ENCODE data around the gene IFNA21. TPM values are rescaled to one million over a fixed set of nuclear protein-coding genes. Genes with fewer than 3 reads are reported as not detected.
A peak's percentile ranks its signal among the peaks of the same experiment; 100 is the strongest.

Gene IFNA21
- total and polyA plus RNA-seq, 2 donors (not counting 3 experiments of a cell fraction or from before 2014, with no cell fraction given) = not detected

DNA sequence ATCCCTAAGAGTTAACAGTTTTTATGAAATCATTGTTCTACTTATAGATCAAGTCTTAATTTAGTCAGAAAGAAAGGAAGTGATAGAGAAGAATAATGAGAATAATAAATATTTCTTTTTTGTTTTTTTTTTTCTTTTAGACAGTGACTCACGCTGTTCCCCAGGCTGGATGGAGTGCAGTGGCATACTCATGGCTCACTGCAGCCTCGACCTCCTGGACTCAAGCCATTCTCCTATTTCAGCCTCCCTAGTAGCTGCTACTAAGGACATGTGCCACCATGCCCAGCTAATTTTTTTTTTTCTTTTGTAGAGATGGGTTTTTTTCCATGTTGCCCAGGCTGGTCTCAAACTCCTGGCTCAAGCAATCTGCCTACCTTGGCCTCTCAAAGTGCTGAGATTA is 11.0 kb downstream of the IFNA21 start:
- FAIRE-seq = no peak
- CTCF ChIA-PET = interaction anchor here (1.5 kb wide), 1 partner anchor 214 kb away, joined by 3 read pairs; no protein-coding TSS in a partner anchor

DNA sequence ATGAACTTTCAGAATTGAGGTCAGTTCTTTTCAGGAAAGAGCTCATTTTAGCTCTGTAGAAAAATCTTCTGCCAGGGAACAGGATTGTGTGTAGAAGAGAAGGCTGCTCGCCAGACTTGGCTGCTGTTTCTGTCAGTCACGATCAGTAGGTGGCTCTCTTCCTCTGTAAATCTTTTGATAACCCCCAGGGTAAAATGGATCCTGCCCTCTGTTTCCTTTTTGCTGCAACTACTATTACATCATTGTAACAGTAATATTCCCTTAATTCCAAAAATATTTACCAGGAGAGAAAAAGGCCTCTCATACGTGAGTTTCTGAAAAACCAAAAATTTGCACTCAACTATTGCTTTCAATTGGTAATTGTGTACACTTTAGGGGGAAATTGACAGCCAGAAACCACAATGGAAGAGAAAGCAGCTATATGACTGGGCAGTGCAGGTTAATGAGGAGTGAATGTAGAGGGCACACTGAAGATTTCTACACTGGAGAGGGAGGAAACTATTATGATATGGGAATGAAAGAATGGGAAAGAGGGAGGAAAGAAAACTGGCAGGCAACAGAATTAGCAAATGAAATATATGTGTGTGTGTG is 12.3 kb downstream of the IFNA21 start:
- Histone ChIP-seq H3K9me1 (replicated peaks; ENCODE audit: control insufficient read depth, extremely low read depth, insufficient read depth, low read length) (no peaks in the 10 kb centered on the region), H3K9ac (replicated peaks; ENCODE audit: extremely low read depth, insufficient read depth, low read length) (no peak overlapping the region), H3K4me1 (ENCODE audit: control insufficient read depth, extremely low read depth, insufficient read depth, low read length) (peaks cover 8% of the 10 kb centered on the region), H4K20me1 (replicated peaks; ENCODE audit: control insufficient read depth, extremely low read depth, insufficient read depth, low read length) (no peaks in the 10 kb centered on the region), H3K9me3 (replicated peaks; ENCODE audit: control insufficient read depth, insufficient read depth, low read length) (no peaks in the 10 kb centered on the region), H3K79me2 (ENCODE audit: control insufficient read depth, insufficient read depth, low read length) (no peaks in the 10 kb centered on the region), H3K27ac (ENCODE audit: insufficient read depth, low read depth, low read length) (no peak overlapping the region), H2AFZ (ENCODE audit: low read depth, low read length) (peak overlapping the region; percentile 53), H3K4me3 (replicated peaks in 1 of 3; ENCODE audit: insufficient read depth in 1 of 3, low read depth in 1 of 3, low read length in 3 of 3) (no peak overlapping the region), H3K36me3 (ENCODE audit: control insufficient read depth in 2 of 2, extremely low read depth in 1 of 2, insufficient read depth in 2 of 2, low read length in 2 of 2) (no peaks in the 10 kb centered on the region), H3K4me2 (ENCODE audit: insufficient read depth, low read length) (no peak overlapping the region), H3K27me3 (ENCODE audit: control insufficient read depth in 2 of 2, insufficient read depth in 2 of 2, low read length in 2 of 2) (no peaks in the 10 kb centered on the region)
- CTCF ChIA-PET = interaction anchor here (0.8 to 1.6 kb wide), 8 partner anchors 29 to 312 kb away, joined by 3 to 10 read pairs (median 6); no protein-coding TSS in a partner anchor
- POLR2A ChIA-PET = no interaction called here
- DNase-seq (ENCODE audit: low read depth, low spot score) (peak; percentile 58), FAIRE-seq (peak; percentile 65)
- TF ChIP-seq, protein P1, sequence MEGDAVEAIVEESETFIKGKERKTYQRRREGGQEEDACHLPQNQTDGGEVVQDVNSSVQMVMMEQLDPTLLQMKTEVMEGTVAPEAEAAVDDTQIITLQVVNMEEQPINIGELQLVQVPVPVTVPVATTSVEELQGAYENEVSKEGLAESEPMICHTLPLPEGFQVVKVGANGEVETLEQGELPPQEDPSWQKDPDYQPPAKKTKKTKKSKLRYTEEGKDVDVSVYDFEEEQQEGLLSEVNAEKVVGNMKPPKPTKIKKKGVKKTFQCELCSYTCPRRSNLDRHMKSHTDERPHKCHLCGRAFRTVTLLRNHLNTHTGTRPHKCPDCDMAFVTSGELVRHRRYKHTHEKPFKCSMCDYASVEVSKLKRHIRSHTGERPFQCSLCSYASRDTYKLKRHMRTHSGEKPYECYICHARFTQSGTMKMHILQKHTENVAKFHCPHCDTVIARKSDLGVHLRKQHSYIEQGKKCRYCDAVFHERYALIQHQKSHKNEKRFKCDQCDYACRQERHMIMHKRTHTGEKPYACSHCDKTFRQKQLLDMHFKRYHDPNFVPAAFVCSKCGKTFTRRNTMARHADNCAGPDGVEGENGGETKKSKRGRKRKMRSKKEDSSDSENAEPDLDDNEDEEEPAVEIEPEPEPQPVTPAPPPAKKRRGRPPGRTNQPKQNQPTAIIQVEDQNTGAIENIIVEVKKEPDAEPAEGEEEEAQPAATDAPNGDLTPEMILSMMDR (IDR thresholded peaks at IDR 0.05; ENCODE audit: extremely low read depth in 1 of 2, insufficient read depth in 1 of 2, low read depth in 1 of 2, low read length in 2 of 2) = peak in 1 of 2 donors; percentile 10
- TF ChIP-seq JUN (IDR thresholded peaks at IDR 0.05; ENCODE audit: borderline replicate concordance, insufficient read depth, insufficient read length, low read depth) (no peak), EZH2 (IDR thresholded peaks at IDR 0.05; ENCODE audit: borderline replicate concordance, low read depth, low read length, severe bottlenecking) (no peak), FOS (IDR thresholded peaks at IDR 0.05; ENCODE audit: borderline replicate concordance, insufficient read depth, low read length) (no peak)
- dilution Hi-C loops (cut with MboI; ENCODE audit: extremely low pct_ligation_motif_present, low sequenced_read_pairs) (no loop called here), intact Hi-C loops (cut with micrococcal nuclease) (no loop called here)
- BruUV-seq (replicated peaks) = no TSS peak

More for the DNA sequence above, 11.0 kb downstream of the IFNA21 start:
- Histone ChIP-seq H2AFZ (ENCODE audit: low read depth, low read length) (no peak overlapping the region), H3K4me1 (ENCODE audit: control insufficient read depth, extremely low read depth, insufficient read depth, low read length) (peaks cover 13% of the 10 kb centered on the region), H3K9me3 (replicated peaks; ENCODE audit: control insufficient read depth, insufficient read depth, low read length) (no peaks in the 10 kb centered on the region), H3K27ac (ENCODE audit: insufficient read depth, low read depth, low read length) (no peak overlapping the region), H3K9me1 (replicated peaks; ENCODE audit: control insufficient read depth, extremely low read depth, insufficient read depth, low read length) (no peaks in the 10 kb centered on the region), H3K27me3 (ENCODE audit: control insufficient read depth in 2 of 2, insufficient read depth in 2 of 2, low read length in 2 of 2) (no peaks in the 10 kb centered on the region), H4K20me1 (replicated peaks; ENCODE audit: control insufficient read depth, extremely low read depth, insufficient read depth, low read length) (no peaks in the 10 kb centered on the region), H3K36me3 (ENCODE audit: control insufficient read depth in 2 of 2, extremely low read depth in 1 of 2, insufficient read depth in 2 of 2, low read length in 2 of 2) (no peaks in the 10 kb centered on the region), H3K9ac (replicated peaks; ENCODE audit: extremely low read depth, insufficient read depth, low read length) (no peak overlapping the region), H3K4me2 (ENCODE audit: insufficient read depth, low read length) (no peak overlapping the region), H3K79me2 (ENCODE audit: control insufficient read depth, insufficient read depth, low read length) (no peaks in the 10 kb centered on the region), H3K4me3 (replicated peaks in 1 of 3; ENCODE audit: insufficient read depth in 1 of 3, low read depth in 1 of 3, low read length in 3 of 3) (no peak overlapping the region)
- dilution Hi-C loops (cut with MboI; ENCODE audit: extremely low pct_ligation_motif_present, low sequenced_read_pairs) (no loop called here), intact Hi-C loops (cut with micrococcal nuclease) (no loop called here)
- DNase-seq (ENCODE audit: low read depth, low spot score) = no peak
- no peak for TF ChIP-seq POLR2A (IDR thresholded peaks at IDR 0.05; ENCODE audit: low read depth, low read length)
- no peak for TF ChIP-seq FOS (IDR thresholded peaks at IDR 0.05; ENCODE audit: borderline replicate concordance, insufficient read depth, low read length)
- BruUV-seq (replicated peaks) = no TSS peak
- POLR2A ChIA-PET = no interaction called here

All from endothelial cell of umbilical vein (primary cell).